GM12864 (cell line): ENCODE data around the gene SLC35A3.
"Not testable (repeated sequence)": the region's sequence is repeated elsewhere in the genome, so short reads cannot be mapped to it uniquely, and the experiment has no call there.

Experiments
- DNase-seq: peaks from one replicate; pipeline ENCODE4 v3.0.0-alpha.2; 2011; ENCODE audit warnings: low read depth
- H3K4me3 ChIP-seq: 2 replicates; pipeline ENCODE4 v1.5.1; 2011; ENCODE audit warnings: mild to moderate bottlenecking, low read depth, low read length, control low read depth
- CTCF ChIP-seq: IDR thresholded peaks from 2 replicates; pipeline ENCODE4 v1.5.1; 2011; ENCODE audit warnings: low read depth, mild to moderate bottlenecking, moderate library complexity, low read length, control low read depth, inconsistent platforms; ENCODE audit errors: missing control alignments

The SLC35A3 gene

GRCh38 chr1:99975529-99975928 lies 5.7 kb downstream of the SLC35A3 start:
- no peak overlapping the region for H3K4me3 ChIP-seq
- no peak for DNase-seq
- TF ChIP-seq CTCF: no peak

- H3K4me3 ChIP-seq, DNase-seq: not testable (repeated sequence)
Measured at GRCh38 chr1:99977326-99977725, 7.5 kb downstream of the SLC35A3 start.

- no peak for TF ChIP-seq CTCF
- no peak overlapping the region for H3K4me3 ChIP-seq
- no peak for DNase-seq
Measured at GRCh38 chr1:99978218-99978617, 8.4 kb downstream of the SLC35A3 start.

GRCh38 chr1:99979091-99979490 lies 9.3 kb downstream of the SLC35A3 start:
- no peak overlapping the region for H3K4me3 ChIP-seq
- no peak for TF ChIP-seq CTCF
- DNase-seq: no peak

- no peak overlapping the region for H3K4me3 ChIP-seq
- TF ChIP-seq CTCF: no peak
- DNase-seq: no peak
Measured at GRCh38 chr1:99980928-99981327, 11.1 kb downstream of the SLC35A3 start.

- no peak for TF ChIP-seq CTCF
- no peak overlapping the region for H3K4me3 ChIP-seq
- DNase-seq: no peak
Measured at GRCh38 chr1:99986656-99987225, 16.9 kb downstream of the SLC35A3 start.

GRCh38 chr1:99988210-99988765 lies 18.5 kb downstream of the SLC35A3 start:
- H3K4me3 ChIP-seq: no peak overlapping the region
- DNase-seq: no peak
- no peak for TF ChIP-seq CTCF
